ENCODE results near the gene LDHAL6B. TPM values are rescaled to one million over a fixed set of nuclear protein-coding genes. Genes with fewer than 3 reads are reported as not detected.

Gene LDHAL6B
- total RNA-seq, 6 donors from 2014 or later: 2.1 TPM; not detected in 5

Small RNA genes within 50 kb of the gene (small RNA-seq; reads per million reads assigned to genes)
- 0 to 0.99 (median 0.09) reads per million in 4 donors for gene MIR2116
- 0 reads per million in 4 donors for gene RNU4-80P

Other genes starting within 250 kb of the LDHAL6B start
- 10 to 100 TPM; 16.3 to 41.6 (median 31.8) TPM for gene RNF111, start 219.2 kb upstream of the LDHAL6B start, total RNA-seq
- gene CCNB2, start 101.7 kb upstream of the LDHAL6B start, total RNA-seq: 1 to 10 TPM in 5 of 6 donors, not detected in 1; 1.7 to 4.9 (median 2.8) TPM
- gene MYO1E, start 166.0 kb downstream of the LDHAL6B start, total RNA-seq: 100 to 1,000 TPM in 2 of 6 donors, 10 to 100 TPM in 4; 39.7 to 161 (median 71.9) TPM
- 10 to 100 TPM in 1 of 6 donors, 1 to 10 TPM in 1, under 1 TPM in 3, not detected in 1; 0.11 to 10.8 (median 0.80) TPM for gene FAM81A, start 231.3 kb downstream of the LDHAL6B start, total RNA-seq